AG09319 (cell line): ENCODE data around the gene PAPSS2.

Source experiments
- DNase-seq: peaks from one replicate; pipeline ENCODE4 v3.0.0-alpha.2; 2010; ENCODE audit warnings: low read depth; ENCODE audit errors: extremely low read depth
- TF ChIP-seq, protein P1 (sequence below): IDR thresholded peaks from 2 replicates; pipeline ENCODE4 v1.5.1; 2011; ENCODE audit warnings: low read depth, mild to moderate bottlenecking, inconsistent platforms, low read length, moderate library complexity

Gene PAPSS2

DNA sequence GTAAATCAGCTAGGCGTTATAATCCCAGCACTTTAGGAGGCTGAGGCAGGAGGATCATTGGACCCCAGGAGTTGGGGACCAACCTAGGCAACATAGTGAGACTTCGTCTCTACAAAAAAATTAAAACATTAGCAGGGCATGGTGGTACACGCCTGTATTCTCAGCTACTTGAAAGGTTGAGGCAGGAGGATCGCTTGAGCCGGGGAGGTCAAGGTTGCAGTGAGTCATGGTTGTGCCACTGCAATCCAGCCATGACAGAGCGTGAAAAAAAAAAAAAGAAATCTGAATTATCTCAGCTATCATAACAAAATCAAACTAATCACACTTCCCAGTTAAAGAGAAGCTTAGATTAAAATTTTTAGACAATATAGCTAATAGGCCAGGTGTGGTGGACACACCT, 123.0 kb downstream of the PAPSS2 start:
- TF ChIP-seq, protein P1, sequence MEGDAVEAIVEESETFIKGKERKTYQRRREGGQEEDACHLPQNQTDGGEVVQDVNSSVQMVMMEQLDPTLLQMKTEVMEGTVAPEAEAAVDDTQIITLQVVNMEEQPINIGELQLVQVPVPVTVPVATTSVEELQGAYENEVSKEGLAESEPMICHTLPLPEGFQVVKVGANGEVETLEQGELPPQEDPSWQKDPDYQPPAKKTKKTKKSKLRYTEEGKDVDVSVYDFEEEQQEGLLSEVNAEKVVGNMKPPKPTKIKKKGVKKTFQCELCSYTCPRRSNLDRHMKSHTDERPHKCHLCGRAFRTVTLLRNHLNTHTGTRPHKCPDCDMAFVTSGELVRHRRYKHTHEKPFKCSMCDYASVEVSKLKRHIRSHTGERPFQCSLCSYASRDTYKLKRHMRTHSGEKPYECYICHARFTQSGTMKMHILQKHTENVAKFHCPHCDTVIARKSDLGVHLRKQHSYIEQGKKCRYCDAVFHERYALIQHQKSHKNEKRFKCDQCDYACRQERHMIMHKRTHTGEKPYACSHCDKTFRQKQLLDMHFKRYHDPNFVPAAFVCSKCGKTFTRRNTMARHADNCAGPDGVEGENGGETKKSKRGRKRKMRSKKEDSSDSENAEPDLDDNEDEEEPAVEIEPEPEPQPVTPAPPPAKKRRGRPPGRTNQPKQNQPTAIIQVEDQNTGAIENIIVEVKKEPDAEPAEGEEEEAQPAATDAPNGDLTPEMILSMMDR = no peak
- DNase-seq = no peak

DNA sequence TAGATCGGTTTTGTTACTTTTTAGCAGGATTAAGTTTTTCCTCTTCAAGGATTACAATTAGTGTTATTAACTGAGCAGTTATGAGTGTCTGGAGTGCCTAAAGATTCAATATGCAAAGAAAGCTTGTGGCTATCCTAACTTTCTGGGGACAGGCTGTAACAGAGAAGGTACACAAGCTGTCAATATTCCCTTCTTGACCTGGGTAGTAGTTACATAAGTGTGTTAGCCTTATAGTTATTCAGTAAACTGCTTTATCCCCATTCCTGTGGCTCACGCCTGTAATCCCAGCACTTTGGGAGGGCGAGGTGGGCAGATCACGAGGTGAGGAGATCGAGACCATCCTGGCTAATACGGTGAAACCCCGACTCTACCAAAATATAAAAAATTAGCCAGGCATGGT, 126.7 kb downstream of the PAPSS2 start:
- TF ChIP-seq, protein P1 = no peak

GRCh38 chr10:87790185-87790584, 130.5 kb downstream of the PAPSS2 start:
- TF ChIP-seq, protein P1 = no peak
- DNase-seq = no peak

More for the DNA sequence above, 126.7 kb downstream of the PAPSS2 start:
- no peak for DNase-seq

DNA sequence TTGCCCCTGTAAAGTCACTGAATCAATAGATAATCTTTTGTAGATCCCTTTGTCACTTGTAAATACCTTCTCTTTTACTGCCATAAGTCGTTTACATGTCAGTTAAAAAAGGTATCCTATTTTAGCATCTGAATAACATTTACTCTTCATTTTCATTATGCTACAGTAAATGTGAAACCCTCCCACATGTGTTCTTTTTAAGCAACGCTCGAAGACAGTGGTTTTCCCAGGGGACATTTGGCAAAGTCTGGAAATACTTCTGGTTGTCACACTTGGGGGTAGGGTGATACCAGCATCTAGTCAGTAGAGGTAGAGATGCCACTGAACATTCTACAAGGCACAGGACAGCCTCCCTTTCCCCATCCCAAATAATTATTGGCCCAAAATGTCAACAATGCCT, 134.6 kb downstream of the PAPSS2 start:
- no peak for DNase-seq
- TF ChIP-seq, protein P1 = no peak
